ENCODE data around the gene RSPO1.

The RSPO1 gene

DNA sequence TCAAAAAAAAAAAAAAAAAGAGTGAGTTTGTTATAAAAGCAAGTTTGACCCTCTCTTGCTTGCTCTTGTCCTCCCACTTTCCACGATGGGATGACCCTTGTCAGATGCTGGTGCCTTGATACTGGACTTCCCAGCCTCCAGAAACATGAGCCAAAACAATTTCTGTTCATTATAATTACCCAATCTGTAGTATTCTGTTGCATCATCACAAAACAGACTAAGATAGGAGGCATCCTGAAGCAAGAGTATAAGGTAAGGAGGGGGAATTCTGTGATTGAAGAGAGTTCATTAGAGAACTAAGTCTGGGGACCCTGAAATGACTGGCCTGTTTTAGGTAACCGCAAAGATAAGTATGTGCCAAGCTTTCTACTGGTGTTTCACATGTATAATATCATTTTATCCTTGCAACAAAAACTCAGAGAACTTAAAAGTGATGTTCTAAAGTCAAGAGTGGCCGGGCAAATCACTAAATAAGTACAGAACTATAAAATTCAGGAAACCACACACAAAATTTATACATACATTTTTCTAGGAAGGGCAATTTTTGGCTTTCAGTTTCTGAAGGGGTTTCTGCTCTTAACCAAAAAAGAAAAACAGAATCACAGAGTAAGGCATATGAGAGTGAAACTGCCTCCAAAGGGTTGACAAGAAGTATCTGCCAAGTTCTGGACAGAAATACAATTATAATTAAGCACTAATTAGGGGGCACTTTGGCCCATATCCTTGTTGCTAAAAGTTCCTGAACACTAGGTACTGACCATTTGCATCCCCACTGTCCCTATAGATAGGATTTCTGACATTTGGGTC lies 64.0 kb downstream of the RSPO1 start:
- no peak for DNase-seq

DNA sequence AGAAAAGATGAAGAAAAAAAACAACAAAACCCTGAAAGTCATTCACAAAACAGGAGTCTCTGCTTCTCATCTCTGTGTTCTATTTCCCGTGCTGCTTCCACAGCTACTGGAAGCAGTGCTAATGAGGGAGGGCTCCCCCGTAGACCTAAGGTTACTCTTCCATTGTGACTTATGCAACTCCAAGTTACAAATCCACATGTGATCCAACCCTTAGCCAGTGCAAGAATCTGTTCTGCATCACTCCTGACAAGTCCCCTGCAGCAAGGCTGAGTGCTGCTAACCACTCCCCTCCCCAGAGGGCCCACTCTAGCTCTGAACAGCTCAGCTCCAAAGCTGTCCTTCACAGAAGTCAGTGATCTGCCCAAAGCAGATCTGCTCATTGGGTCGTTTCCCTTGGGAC lies 67.7 kb downstream of the RSPO1 start:
- DNase-seq: no peak

DNA sequence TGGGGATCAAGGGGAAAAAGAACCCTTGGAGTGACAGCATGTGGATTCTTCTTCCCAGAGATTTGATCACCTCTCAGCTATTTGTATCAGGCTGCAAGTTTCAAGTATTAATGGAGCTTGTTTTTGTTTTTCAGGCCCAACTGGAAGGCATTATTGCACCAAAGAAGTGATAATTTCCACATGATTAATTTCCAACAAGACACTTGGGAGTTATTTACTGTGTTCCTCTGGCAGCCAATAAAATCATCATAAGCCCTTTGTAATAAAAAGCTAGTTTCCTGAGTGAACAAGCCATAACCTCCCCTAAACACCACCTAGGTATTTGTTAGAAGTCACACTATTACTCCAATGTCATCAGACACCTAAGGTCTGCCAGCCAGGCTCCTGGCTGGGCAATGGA lies 69.8 kb downstream of the RSPO1 start:
- DNase-seq: no peak

DNA sequence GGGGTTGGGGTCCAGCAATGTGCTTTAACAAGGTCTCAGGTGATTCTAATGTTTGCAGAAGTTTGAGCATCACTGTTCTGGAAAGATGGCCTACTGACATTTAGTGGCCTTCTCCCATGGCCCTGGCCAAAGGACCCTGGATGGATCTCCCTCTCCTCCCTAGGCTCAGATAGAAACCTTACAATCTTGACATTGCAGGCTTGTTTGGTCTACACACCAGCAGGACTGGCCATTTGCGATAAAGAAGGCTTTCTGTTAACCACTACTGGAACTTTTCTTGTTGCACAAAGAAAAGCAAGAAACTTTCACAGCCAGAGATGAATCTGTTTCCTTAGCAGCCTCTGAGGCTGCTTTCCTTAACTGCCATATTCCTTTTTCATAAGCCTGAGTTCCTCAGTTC lies 71.7 kb downstream of the RSPO1 start:
- DNase-seq: no peak

All from amygdala (tissue), 56 donors.